Astrocyte (in vitro differentiated cells and primary cell): ENCODE results near the gene MCM3AP. TPM values are rescaled to one million over a fixed set of nuclear protein-coding genes. Genes with fewer than 3 reads are reported as not detected.
"Not testable (repeated sequence)": the region's sequence is repeated elsewhere in the genome, so short reads cannot be mapped to it uniquely, and the experiment has no call there.

Experiments
- DNase-seq: peaks from one replicate; pipeline ENCODE4 v3.0.0-alpha.2; 2010; ENCODE audit warnings: low read depth
- FAIRE-seq: peaks from 2 replicates; lab custom pipeline; 2011; peaks lifted over from hg19 to GRCh38; lab: Jason Lieb, UNC
- H2AFZ ChIP-seq: 2 replicates; pipeline ENCODE4 v1.6.0; 2012; ENCODE audit warnings: low read depth, low read length, inconsistent platforms
- H3K27ac ChIP-seq: 2 replicates; pipeline ENCODE4 v1.5.1; 2011; ENCODE audit warnings: low read depth, low read length, inconsistent platforms
- H3K27me3 ChIP-seq: 2 replicates; pipeline ENCODE4 v1.6.0; 2011; ENCODE audit warnings: low read length, inconsistent platforms; ENCODE audit not compliant: insufficient read depth
- H3K36me3 ChIP-seq: 2 replicates; pipeline ENCODE4 v1.5.1; 2011; ENCODE audit warnings: low read length, inconsistent platforms; ENCODE audit not compliant: insufficient read depth
- H3K4me1 ChIP-seq: 2 replicates; pipeline ENCODE4 v1.5.1; 2011; ENCODE audit warnings: low read length, inconsistent platforms; ENCODE audit not compliant: insufficient read depth
- H3K4me2 ChIP-seq: 2 replicates; pipeline ENCODE4 v1.6.0; 2012; ENCODE audit warnings: low read length, inconsistent platforms
- H3K4me3 ChIP-seq: 2 replicates; pipeline ENCODE4 v1.5.1; 2011; ENCODE audit warnings: low read depth, mild to moderate bottlenecking, low read length, inconsistent platforms; ENCODE audit not compliant: insufficient read depth
- H3K79me2 ChIP-seq: 2 replicates; pipeline ENCODE4 v1.6.0; 2012; ENCODE audit warnings: mild to moderate bottlenecking, low read length, inconsistent platforms; ENCODE audit not compliant: insufficient read depth
- H3K9ac ChIP-seq: 2 replicates; pipeline ENCODE4 v1.6.0; 2012; ENCODE audit warnings: mild to moderate bottlenecking, low read length, inconsistent platforms
- H3K9me3 ChIP-seq: 2 replicates; pipeline ENCODE4 v1.5.1; 2012; ENCODE audit warnings: low read depth, mild to moderate bottlenecking, low read length, inconsistent platforms; ENCODE audit not compliant: insufficient read depth
- H4K20me1 ChIP-seq: 2 replicates; pipeline ENCODE4 v1.6.0; 2012; ENCODE audit warnings: low read length, inconsistent platforms; ENCODE audit not compliant: insufficient read depth
- H3K27ac Mint-ChIP-seq: one replicate; pipeline ENCODE4 v1.8.0; 2021; ENCODE audit warnings: mild to moderate bottlenecking, mixed read lengths; ENCODE audit not compliant: unreplicated experiment
- H3K27me3 Mint-ChIP-seq: one replicate; pipeline ENCODE4 v1.8.0; 2021; ENCODE audit warnings: low read depth, mixed read lengths; ENCODE audit not compliant: unreplicated experiment
- H3K36me3 Mint-ChIP-seq: one replicate; pipeline ENCODE4 v1.8.0; 2021; ENCODE audit warnings: low read depth, mixed read lengths; ENCODE audit not compliant: unreplicated experiment
- H3K4me1 Mint-ChIP-seq: one replicate; pipeline ENCODE4 v1.8.0; 2021; ENCODE audit warnings: low read depth, mixed read lengths; ENCODE audit not compliant: unreplicated experiment
- H3K4me3 Mint-ChIP-seq: one replicate; pipeline ENCODE4 v1.8.0; 2021; ENCODE audit warnings: mild to moderate bottlenecking, moderate library complexity, mixed read lengths; ENCODE audit not compliant: unreplicated experiment
- H3K9me3 Mint-ChIP-seq: one replicate; pipeline ENCODE4 v1.8.0; 2021; ENCODE audit warnings: mild to moderate bottlenecking, mixed read lengths; ENCODE audit not compliant: unreplicated experiment
- EZH2 ChIP-seq: IDR thresholded peaks from 2 replicates; pipeline ENCODE4 v1.6.1; 2012; ENCODE audit warnings: mild to moderate bottlenecking, low read length, inconsistent platforms; ENCODE audit not compliant: insufficient read depth
- total RNA-seq: library from RNA; stranded (reverse); gene quantifications from 2 replicates; pipeline ENCODE4 v1.2.1, GENCODE V29; 2021
- TF ChIP-seq, protein P1 (sequence below): IDR thresholded peaks from 2 replicates; pipeline ENCODE4 v1.5.1; 2011; ENCODE audit warnings: low read depth, mild to moderate bottlenecking, inconsistent platforms, low read length, moderate library complexity; ENCODE audit not compliant: insufficient read depth

MCM3AP gene
- total RNA-seq, 1 donor from 2014 or later = 84.2 TPM

DNA sequence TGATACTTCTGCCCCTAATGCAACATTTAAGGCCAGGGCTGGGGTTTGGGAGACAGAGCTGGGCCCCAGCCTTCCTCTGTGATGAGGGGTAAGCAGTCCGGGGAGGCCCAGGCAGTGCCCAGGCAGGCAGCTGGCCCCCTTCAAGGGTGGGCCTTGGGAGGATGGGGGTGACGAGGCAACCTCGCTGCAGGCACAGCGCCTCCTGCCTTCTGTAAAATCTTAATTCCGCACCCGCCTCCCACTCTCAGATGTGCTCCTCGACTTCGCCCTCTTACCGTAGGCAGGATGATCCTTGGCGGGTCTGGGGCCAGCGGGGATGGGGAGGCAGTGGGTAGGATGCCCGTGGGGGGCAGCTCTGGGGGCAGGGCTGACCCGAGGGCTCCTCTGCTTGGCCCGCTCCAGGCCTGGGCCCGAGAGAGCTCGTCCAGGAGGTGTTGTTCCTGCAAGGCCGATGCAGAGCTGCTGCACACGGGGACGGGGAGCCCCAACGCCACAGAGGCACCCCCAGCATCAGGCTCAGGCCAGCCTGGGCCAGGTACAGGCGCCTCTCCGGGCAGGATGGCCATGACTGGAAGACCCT is 29.1 kb upstream of the MCM3AP start:
- TF ChIP-seq, protein P1, sequence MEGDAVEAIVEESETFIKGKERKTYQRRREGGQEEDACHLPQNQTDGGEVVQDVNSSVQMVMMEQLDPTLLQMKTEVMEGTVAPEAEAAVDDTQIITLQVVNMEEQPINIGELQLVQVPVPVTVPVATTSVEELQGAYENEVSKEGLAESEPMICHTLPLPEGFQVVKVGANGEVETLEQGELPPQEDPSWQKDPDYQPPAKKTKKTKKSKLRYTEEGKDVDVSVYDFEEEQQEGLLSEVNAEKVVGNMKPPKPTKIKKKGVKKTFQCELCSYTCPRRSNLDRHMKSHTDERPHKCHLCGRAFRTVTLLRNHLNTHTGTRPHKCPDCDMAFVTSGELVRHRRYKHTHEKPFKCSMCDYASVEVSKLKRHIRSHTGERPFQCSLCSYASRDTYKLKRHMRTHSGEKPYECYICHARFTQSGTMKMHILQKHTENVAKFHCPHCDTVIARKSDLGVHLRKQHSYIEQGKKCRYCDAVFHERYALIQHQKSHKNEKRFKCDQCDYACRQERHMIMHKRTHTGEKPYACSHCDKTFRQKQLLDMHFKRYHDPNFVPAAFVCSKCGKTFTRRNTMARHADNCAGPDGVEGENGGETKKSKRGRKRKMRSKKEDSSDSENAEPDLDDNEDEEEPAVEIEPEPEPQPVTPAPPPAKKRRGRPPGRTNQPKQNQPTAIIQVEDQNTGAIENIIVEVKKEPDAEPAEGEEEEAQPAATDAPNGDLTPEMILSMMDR = no peak
- no peak for TF ChIP-seq EZH2
- H3K36me3 ChIP-seq = no peaks in the 10 kb centered on the region
- H3K79me2 ChIP-seq = peaks cover under 1% of the 10 kb centered on the region
- Mint-ChIP-seq H3K36me3 (no peaks in the 10 kb centered on the region), H3K4me3 (no peak overlapping the region), H3K4me1 (no peaks in the 10 kb centered on the region), H3K9me3 (no peaks in the 10 kb centered on the region), H3K27ac (no peak overlapping the region), H3K27me3 (no peaks in the 10 kb centered on the region)
- FAIRE-seq = no peak
- no peak overlapping the region for H3K4me2 ChIP-seq
- H2AFZ ChIP-seq = no peak overlapping the region
- H3K9ac ChIP-seq = no peak overlapping the region
- no peaks in the 10 kb centered on the region for H3K27me3 ChIP-seq
- H4K20me1 ChIP-seq = no peaks in the 10 kb centered on the region
- no peaks in the 10 kb centered on the region for H3K9me3 ChIP-seq
- H3K27ac ChIP-seq = no peak overlapping the region
- H3K4me3 ChIP-seq = no peak overlapping the region
- H3K4me1 ChIP-seq = no peaks in the 10 kb centered on the region
- no peak for DNase-seq

DNA sequence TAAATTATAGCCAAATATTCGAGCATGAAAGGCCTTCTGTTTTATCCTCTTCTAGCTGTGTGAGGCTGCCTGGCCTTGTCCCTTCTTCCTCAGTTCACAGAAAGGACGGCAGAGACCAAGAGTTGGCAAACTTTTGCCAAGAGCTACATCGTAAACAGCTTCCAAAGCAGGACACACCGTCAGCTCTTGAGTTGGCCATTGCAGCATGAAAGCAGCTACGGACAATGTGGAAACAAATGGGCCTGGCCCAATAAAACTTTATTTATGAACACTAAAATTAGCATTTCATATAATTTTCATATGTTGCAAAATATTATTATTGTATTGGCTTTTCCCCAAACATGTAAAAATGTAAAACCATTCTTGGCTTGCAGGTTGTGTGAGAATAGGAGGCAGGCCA is 27.5 kb upstream of the MCM3AP start:
- FAIRE-seq = no peak
- H3K36me3 Mint-ChIP-seq = no peaks in the 10 kb centered on the region

DNA sequence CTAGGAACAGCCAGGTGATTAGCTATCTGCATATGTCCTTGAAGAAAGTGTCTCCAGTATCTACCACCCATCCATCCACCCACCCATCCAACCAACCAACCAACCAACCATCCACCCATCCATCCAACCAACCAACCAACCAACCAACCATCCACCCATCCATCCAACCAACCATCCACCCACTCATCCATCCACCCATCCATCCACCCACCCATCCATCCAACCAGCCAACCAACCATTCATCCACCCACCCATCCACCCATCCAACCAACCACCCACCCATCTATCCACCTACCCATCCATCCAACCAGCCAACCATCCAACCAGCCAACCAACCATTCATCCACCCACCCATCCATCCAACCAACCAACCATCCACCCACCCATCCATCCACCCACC is 26.2 kb upstream of the MCM3AP start:
- Histone ChIP-seq H3K4me1 (peaks cover 12% of the 10 kb centered on the region), H3K27ac (no peak overlapping the region), H3K4me3 (no peak overlapping the region), H3K79me2 (no peaks in the 10 kb centered on the region), H2AFZ (no peak overlapping the region), H3K4me2 (no peak overlapping the region), H3K36me3 (no peaks in the 10 kb centered on the region), H4K20me1 (peaks cover 3% of the 10 kb centered on the region), H3K9ac (no peak overlapping the region), H3K27me3 (no peaks in the 10 kb centered on the region), H3K9me3 (no peaks in the 10 kb centered on the region)
- no peak for FAIRE-seq
- no peak overlapping the region for H3K27ac Mint-ChIP-seq
- H3K4me1 Mint-ChIP-seq = peaks cover 3% of the 10 kb centered on the region
- H3K9me3 Mint-ChIP-seq = no peaks in the 10 kb centered on the region
- TF ChIP-seq, protein P1 = no peak
- TF ChIP-seq EZH2 = no peak
- DNase-seq = no peak
- H3K27me3 Mint-ChIP-seq = no peaks in the 10 kb centered on the region
- no peaks in the 10 kb centered on the region for H3K36me3 Mint-ChIP-seq
- no peak overlapping the region for H3K4me3 Mint-ChIP-seq

More for the DNA sequence above, 27.5 kb upstream of the MCM3AP start:
- Histone ChIP-seq H3K4me2 (no peak overlapping the region), H3K4me3 (no peak overlapping the region), H3K79me2 (no peaks in the 10 kb centered on the region), H3K27ac (no peak overlapping the region), H3K9me3 (no peaks in the 10 kb centered on the region), H3K9ac (no peak overlapping the region), H2AFZ (no peak overlapping the region), H3K36me3 (no peaks in the 10 kb centered on the region), H3K27me3 (no peaks in the 10 kb centered on the region), H3K4me1 (peaks cover 5% of the 10 kb centered on the region), H4K20me1 (no peaks in the 10 kb centered on the region)
- Mint-ChIP-seq H3K4me1 (no peaks in the 10 kb centered on the region), H3K4me3 (no peak overlapping the region), H3K9me3 (no peaks in the 10 kb centered on the region), H3K27ac (no peak overlapping the region), H3K27me3 (no peaks in the 10 kb centered on the region)
- TF ChIP-seq EZH2 = no peak
- TF ChIP-seq, protein P1 = no peak
- no peak for DNase-seq

DNA sequence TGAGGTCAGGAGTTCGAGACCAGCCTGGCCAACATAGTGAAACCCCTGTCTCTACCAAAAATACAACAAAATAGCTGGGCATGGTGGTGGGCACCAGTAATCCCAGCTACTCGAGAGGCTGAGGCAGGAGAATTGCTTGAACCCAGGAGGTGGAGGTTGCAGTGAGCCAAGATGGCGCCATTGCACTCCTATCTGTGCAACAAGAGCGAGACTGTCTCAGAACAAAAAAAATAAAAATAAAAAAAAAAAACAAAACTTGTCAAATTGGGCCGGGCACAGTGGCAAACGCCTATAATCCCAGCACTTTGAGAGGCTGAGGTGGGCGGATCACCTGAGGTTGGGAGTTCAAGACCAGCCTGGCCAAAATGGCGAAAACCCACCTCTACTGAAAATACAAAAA is 24.8 kb upstream of the MCM3AP start:
- not testable (repeated sequence) for H3K36me3 Mint-ChIP-seq, H3K9ac ChIP-seq, H3K79me2 ChIP-seq, FAIRE-seq, H2AFZ ChIP-seq, H3K9me3 ChIP-seq, H3K27me3 Mint-ChIP-seq, H3K4me3 Mint-ChIP-seq, H4K20me1 ChIP-seq, H3K9me3 Mint-ChIP-seq, H3K4me1 Mint-ChIP-seq, H3K27ac Mint-ChIP-seq, DNase-seq, H3K36me3 ChIP-seq, H3K4me2 ChIP-seq, H3K4me3 ChIP-seq, H3K27ac ChIP-seq, H3K27me3 ChIP-seq
- peaks cover 12% of the 10 kb centered on the region for H3K4me1 ChIP-seq
